IMR-90 (cell line): ENCODE data around the gene TMCC3. TPM values are rescaled to one million over a fixed set of nuclear protein-coding genes. Genes with fewer than 3 reads are reported as not detected.

Experiments used
- ATAC-seq: fragments of 200-7000 bp; cut with Tn5 transposase; 2 replicates; pipeline ENCODE4 v1.9.1; 2020; ENCODE audit warnings: low read depth, mild to moderate bottlenecking, moderate library complexity
- BruUV-seq: library from RNA; stranded (reverse); fragments of 400-500 nt; replicated peaks from 2 replicates; lab custom pipeline; 2021; lab: Mats Ljungman, UMichigan
- CTCF ChIA-PET: fragments of 300-600 bp; formaldehyde crosslinking; extraction: SDS; loops from one replicate; lab custom pipeline; 2021; ENCODE audit warnings: antibody characterized with exemption; lab: Yijun Ruan, JAX
- POLR2A ChIA-PET: fragments of 300-600 bp; sonication (Branson Sonifier 250); formaldehyde crosslinking; loops from one replicate; lab custom pipeline; 2022; ENCODE audit warnings: antibody characterized with exemption; ENCODE audit not compliant: unreplicated experiment; lab: Charles Lee
- DNase-seq: peaks from one replicate; pipeline ENCODE4 v3.0.0; 2013
- H2AFZ ChIP-seq: replicated peaks from 2 replicates; pipeline ENCODE3; 2013; ENCODE audit warnings: low read length, mild to moderate bottlenecking; ENCODE audit not compliant: poor library complexity
- H2AK5ac ChIP-seq: 2 replicates; pipeline ENCODE4 v1.6.1; 2013; ENCODE audit warnings: low read depth, low read length, inconsistent platforms
- H2AK9ac ChIP-seq: replicated peaks from 2 replicates; pipeline ENCODE3; 2013; ENCODE audit warnings: mild to moderate bottlenecking, low read depth, low read length, moderate library complexity; ENCODE audit not compliant: poor library complexity
- H2BK120ac ChIP-seq: 2 replicates; pipeline ENCODE4 v1.6.1; 2013; ENCODE audit warnings: low read depth, low read length, inconsistent platforms
- H2BK15ac ChIP-seq: 3 replicates; pipeline ENCODE4 v1.6.1; 2013; ENCODE audit warnings: low read depth, low read length, inconsistent platforms
- H2BK20ac ChIP-seq: 2 replicates; pipeline ENCODE4 v1.6.1; 2013; ENCODE audit warnings: low read depth, mild to moderate bottlenecking, inconsistent platforms, low read length, moderate library complexity
- H2BK5ac ChIP-seq: 2 replicates; pipeline ENCODE4 v1.6.1; 2013; ENCODE audit warnings: mild to moderate bottlenecking, low read depth, low read length, inconsistent platforms; ENCODE audit not compliant: poor library complexity, severe bottlenecking
- H3K14ac ChIP-seq: replicated peaks from 2 replicates; pipeline ENCODE4 v1.6.1; 2013; ENCODE audit warnings: low read depth, low read length, inconsistent platforms
- H3K18ac ChIP-seq: 2 replicates; pipeline ENCODE4 v1.6.1; 2013; ENCODE audit warnings: low read depth, low read length, control low read depth
- H3K23ac ChIP-seq: 2 replicates; pipeline ENCODE4 v1.6.1; 2013; ENCODE audit warnings: low read depth, low read length, inconsistent platforms
- H3K27ac ChIP-seq: 2 replicates; pipeline ENCODE4 v1.5.1; 2013; ENCODE audit warnings: mild to moderate bottlenecking, control low read depth, low read length; ENCODE audit not compliant: insufficient read depth
- H3K27me3 ChIP-seq: 2 replicates; pipeline ENCODE4 v1.6.1; 2013; ENCODE audit warnings: low read length; ENCODE audit not compliant: control insufficient read depth, insufficient read depth
- H3K36me3 ChIP-seq: 2 replicates; pipeline ENCODE4 v1.6.1; 2013; ENCODE audit warnings: low read length, mixed read lengths; ENCODE audit not compliant: control insufficient read depth, insufficient read depth
- H3K4ac ChIP-seq: 2 replicates; pipeline ENCODE4 v1.6.1; 2013; ENCODE audit warnings: low read depth, low read length, inconsistent platforms
- H3K4me1 ChIP-seq: 2 replicates; pipeline ENCODE4 v1.6.1; 2013; ENCODE audit warnings: low read length, mixed read lengths; ENCODE audit not compliant: control insufficient read depth, insufficient read depth
- H3K4me2 ChIP-seq: 2 replicates; pipeline ENCODE4 v1.6.1; 2013; ENCODE audit warnings: low read depth, mild to moderate bottlenecking, control low read depth, low read length, moderate library complexity
- H3K4me3 ChIP-seq: 2 replicates; pipeline ENCODE4 v1.5.1; 2013; ENCODE audit warnings: low read depth, mild to moderate bottlenecking, control low read depth, low read length, moderate library complexity; ENCODE audit not compliant: insufficient read depth
- H3K56ac ChIP-seq: 2 replicates; pipeline ENCODE4 v1.6.1; 2013; ENCODE audit warnings: low read length, inconsistent platforms; ENCODE audit not compliant: insufficient read depth; ENCODE audit errors: extremely low read depth
- H3K79me1 ChIP-seq, 2 experiments: 2 replicates each; pipeline ENCODE4 v1.6.1; 2013; ENCODE audit warnings: low read length in 2 of 2, inconsistent platforms in 1 of 2, low read depth in 1 of 2
- H3K9ac ChIP-seq: 2 replicates; pipeline ENCODE4 v1.6.1; 2013; ENCODE audit warnings: low read depth, low read length, control low read depth
- H3K9me1 ChIP-seq: 2 replicates; pipeline ENCODE4 v1.6.1; 2013; ENCODE audit warnings: low read length, inconsistent platforms; ENCODE audit not compliant: insufficient read depth
- H3K9me3 ChIP-seq: 2 replicates; pipeline ENCODE4 v1.6.1; 2013; ENCODE audit warnings: low read length; ENCODE audit not compliant: control insufficient read depth, insufficient read depth
- H4K20me1 ChIP-seq: 2 replicates; pipeline ENCODE4 v1.6.1; 2013; ENCODE audit warnings: low read length, inconsistent platforms; ENCODE audit not compliant: insufficient read depth
- H4K5ac ChIP-seq: 2 replicates; pipeline ENCODE4 v1.6.1; 2013; ENCODE audit warnings: mild to moderate bottlenecking, low read depth, low read length, control low read depth
- H4K8ac ChIP-seq, 2 experiments: 2 replicates each; pipeline ENCODE4 v1.6.1; 2013; ENCODE audit warnings: low read depth in 2 of 2, low read length in 2 of 2, control low read depth in 1 of 2, inconsistent platforms in 1 of 2
- H4K91ac ChIP-seq: 2 replicates; pipeline ENCODE4 v1.6.1; 2013; ENCODE audit warnings: low read depth, low read length, inconsistent platforms; ENCODE audit not compliant: insufficient read depth
- CEBPB ChIP-seq: IDR thresholded peaks from 2 replicates; pipeline ENCODE4 v1.6.1; 2012; ENCODE audit warnings: low read depth, low read length, improper control_type of control experiment
- CHD1 ChIP-seq: IDR thresholded peaks from 2 replicates; pipeline ENCODE4 v1.6.1; 2012; ENCODE audit warnings: low read depth, low read length, improper control_type of control experiment
- FOS ChIP-seq: fragments of 150-350 bp; IDR thresholded peaks from 2 replicates; pipeline ENCODE4 v1.6.1; 2016; ENCODE audit warnings: low read depth, low read length
- MAZ ChIP-seq: IDR thresholded peaks from 2 replicates; pipeline ENCODE4 v1.6.1; 2012; ENCODE audit warnings: low read depth, mild to moderate bottlenecking, low read length, improper control_type of control experiment, moderate library complexity, borderline replicate concordance
- MXI1 ChIP-seq: IDR thresholded peaks from 2 replicates; pipeline ENCODE4 v1.6.1; 2012; ENCODE audit warnings: low read depth, mild to moderate bottlenecking, low read length, moderate library complexity, borderline replicate concordance
- NFE2L2 ChIP-seq: fragments of 150-350 bp; IDR thresholded peaks from 2 replicates; pipeline ENCODE4 v1.6.1; 2016; ENCODE audit warnings: low read depth, mild to moderate bottlenecking, low read length
- RCOR1 ChIP-seq: IDR thresholded peaks from 2 replicates; pipeline ENCODE4 v1.6.1; 2012; ENCODE audit warnings: mild to moderate bottlenecking, low read length, improper control_type of control experiment; ENCODE audit not compliant: insufficient replicate concordance
- RFX5 ChIP-seq: IDR thresholded peaks from 2 replicates; pipeline ENCODE4 v1.8.0; 2012; ENCODE audit warnings: low read depth, mild to moderate bottlenecking, low read length, moderate library complexity
- WGBS, 2 experiments: methylation state at CpG; one replicate each; pipeline versions ENCODE4 v1.1.5 to v1.1.7; 2013; ENCODE audit warnings: missing lambda C conversion rate in 2 of 2; ENCODE audit not compliant: insufficient read length in 1 of 2; ENCODE audit errors: extremely low coverage in 2 of 2; 5-methylcytosine and 5-hydroxymethylcytosine counted together
- dilution Hi-C: fragments of 300-500 bp; cut with HindIII; formaldehyde crosslinking; loops from one replicate; pipeline ENCODE4 v1.14.3; 2018; ENCODE audit warnings: low sequenced_read_pairs; ENCODE audit not compliant: unreplicated experiment
- in situ Hi-C: fragments of 300-500 bp; cut with MboI; formaldehyde crosslinking; loops from 3 replicates; pipeline ENCODE4 v1.14.3; 2019; ENCODE audit warnings: low sequenced_read_pairs, inconsistent platforms, mixed read lengths
- intact Hi-C: fragments of 100-400 bp; cut with micrococcal nuclease; formaldehyde crosslinking; loops from 2 replicates; pipeline ENCODE4 v1.10.0; 2022
- polyA plus RNA-seq, 3 experiments: library from polyadenylated mRNA; depleted of rRNA; stranded (reverse); fragments of >200 nt; gene quantifications; 2 replicates each; pipeline ENCODE4 v1.2.3, GENCODE V29; 2012; ENCODE audit warnings: low replicate concordance in 1 of 3
- total RNA-seq: library from RNA; depleted of rRNA; stranded (reverse); fragments of >200 nt; gene quantifications from 2 replicates; pipeline ENCODE4 v1.2.3, GENCODE V29; 2012
- TF ChIP-seq, protein P1 (sequence below): fragments of 150-350 bp; IDR thresholded peaks from 2 replicates; pipeline ENCODE4 v1.6.1; 2017; ENCODE audit warnings: mild to moderate bottlenecking, antibody characterized with exemption, low read length, low read depth

The TMCC3 gene
- total and polyA plus RNA-seq, 2 of the 4 experiments (the other 2 are of a cell fraction), result 0.14 to 0.36 TPM

GRCh38 chr12:94551810-94552209 is 98.5 kb downstream of the TMCC3 start:
- in situ Hi-C loops, result no loop called here
- H3K27ac ChIP-seq, result no peak overlapping the region
- no peak overlapping the region for H2BK20ac ChIP-seq
- ATAC-seq (no peak), DNase-seq (no peak)
- H3K9me1 ChIP-seq, result no peaks in the 10 kb centered on the region
- intact Hi-C loops, result loop anchor here (10.0 kb wide), 1 partner anchor 1283 kb away; no protein-coding TSS in a partner anchor
- H3K4me2 ChIP-seq, result no peak overlapping the region
- H4K91ac ChIP-seq, result no peak overlapping the region
- H3K36me3 ChIP-seq, result no peaks in the 10 kb centered on the region
- no peaks in the 10 kb centered on the region for H3K27me3 ChIP-seq
- H2AK5ac ChIP-seq, result no peak overlapping the region
- H3K23ac ChIP-seq, result no peak overlapping the region
- BruUV-seq, result no TSS peak
- no peak overlapping the region for H3K4ac ChIP-seq
- dilution Hi-C loops, result no loop called here
- H4K5ac ChIP-seq, result no peak overlapping the region
- H3K4me1 ChIP-seq, result no peaks in the 10 kb centered on the region
- TF ChIP-seq FOS (no peak), MAZ (no peak), CHD1 (no peak), CEBPB (no peak), MXI1 (no peak), RCOR1 (no peak), RFX5 (no peak), NFE2L2 (no peak)
- TF ChIP-seq, protein P1, sequence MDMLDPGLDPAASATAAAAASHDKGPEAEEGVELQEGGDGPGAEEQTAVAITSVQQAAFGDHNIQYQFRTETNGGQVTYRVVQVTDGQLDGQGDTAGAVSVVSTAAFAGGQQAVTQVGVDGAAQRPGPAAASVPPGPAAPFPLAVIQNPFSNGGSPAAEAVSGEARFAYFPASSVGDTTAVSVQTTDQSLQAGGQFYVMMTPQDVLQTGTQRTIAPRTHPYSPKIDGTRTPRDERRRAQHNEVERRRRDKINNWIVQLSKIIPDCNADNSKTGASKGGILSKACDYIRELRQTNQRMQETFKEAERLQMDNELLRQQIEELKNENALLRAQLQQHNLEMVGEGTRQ, result no peak
- H4K8ac ChIP-seq, result no peak overlapping the region
- H2BK15ac ChIP-seq, result no peak overlapping the region
- H2AK9ac ChIP-seq, result no peak overlapping the region
- no peak overlapping the region for H3K4me3 ChIP-seq
- H2BK5ac ChIP-seq, result no peak overlapping the region
- POLR2A ChIA-PET, result no interaction called here
- no peaks in the 10 kb centered on the region for H3K79me1 ChIP-seq
- H3K9ac ChIP-seq, result no peak overlapping the region
- no CpG with 5 or more reads among the region's 4 CpGs for WGBS, 2 experiments
- no peak overlapping the region for H3K56ac ChIP-seq
- H3K18ac ChIP-seq, result no peak overlapping the region
- H3K9me3 ChIP-seq, result no peaks in the 10 kb centered on the region
- CTCF ChIA-PET, result no interaction called here
- H2AFZ ChIP-seq, result no peak overlapping the region
- H2BK120ac ChIP-seq, result no peak overlapping the region
- no peaks in the 10 kb centered on the region for H4K20me1 ChIP-seq
- no peak overlapping the region for H3K14ac ChIP-seq
